Body of pancreas (tissue), 4 donors: ENCODE results near the gene NRXN2. TPM values are rescaled to one million over a fixed set of nuclear protein-coding genes. Genes with fewer than 3 reads are reported as not detected.

Experiments used
- ATAC-seq: fragments of 150-250 bp; one replicate; pipeline ENCODE4 v1.9.1; 2016
- DNase-seq, 4 donors: peaks; one replicate each; pipeline ENCODE4 v3.0.0-alpha.2; 2019
- H3K27ac ChIP-seq, 4 donors: fragments of 200-600 bp; sonication (generic); 1 replicate in 3 of 4; 2 replicates in 1 of 4; pipeline versions ENCODE4 v1.5.1 to v1.6.1; 2016 to 2019; ENCODE audit warnings: mild to moderate bottlenecking in 1 of 4, mixed read lengths in 1 of 4, moderate library complexity in 1 of 4
- H3K27me3 ChIP-seq, 2 donors: fragments of 200-600 bp; sonication (generic); one replicate each; pipeline ENCODE4 v1.6.0; 2016; ENCODE audit warnings: mild to moderate bottlenecking in 1 of 2
- H3K36me3 ChIP-seq, 2 donors: fragments of 200-600 bp; sonication (generic); replicated peaks in 1 of 2; 2 replicates each; pipeline ENCODE4 v1.5.1; 2016; ENCODE audit warnings: low read depth in 2 of 2; ENCODE audit not compliant: insufficient read depth in 1 of 2
- H3K4me1 ChIP-seq: fragments of 200-600 bp; sonication (generic); one replicate; pipeline ENCODE4 v1.6.0; 2016
- H3K4me3 ChIP-seq, 2 donors: fragments of 200-600 bp; sonication (generic); 1 replicate in 1 of 2; 2 replicates in 1 of 2; pipeline ENCODE4 v1.5.1; 2016 to 2019
- H3K9me3 ChIP-seq, 3 donors: fragments of 200-600 bp; sonication (generic); 1 replicate in 2 of 3; 2 replicates in 1 of 3; pipeline ENCODE4 v1.5.1; 2016
- POLR2A ChIP-seq, 3 donors: fragments of 450-650 bp; IDR thresholded peaks; one replicate each; pipeline ENCODE4 v1.6.1; 2016; ENCODE audit warnings: antibody characterized with exemption in 3 of 3, mild to moderate bottlenecking in 2 of 3
- WGBS, 2 donors: methylation state at CpG; one replicate each; pipeline ENCODE4 v1.1.5; 2017; 5-methylcytosine and 5-hydroxymethylcytosine counted together
- intact Hi-C: fragments of 100-400 bp; cut with DNase I; formaldehyde crosslinking; loops from one replicate; pipeline ENCODE4 v1.15.1; 2023
- total RNA-seq, 2 donors: library from RNA; depleted of rRNA; stranded (reverse); fragments of >200 nt; gene quantifications; one replicate each; pipeline ENCODE4 v1.1.0, GENCODE V29; 2016
- TF ChIP-seq, protein P1 (sequence below), 7 experiments: fragments of 450-650 bp in 4 of 7; fragments of 200-600 bp in 3 of 7; sonication (generic) in 3 of 7; IDR thresholded peaks; one replicate each; pipeline ENCODE4 v1.5.1; 2016 to 2019; ENCODE audit warnings: antibody characterized with exemption in 7 of 7

Gene NRXN2
- total RNA-seq, 2 donors from 2014 or later, result 1.3 to 4.9 TPM

DNA sequence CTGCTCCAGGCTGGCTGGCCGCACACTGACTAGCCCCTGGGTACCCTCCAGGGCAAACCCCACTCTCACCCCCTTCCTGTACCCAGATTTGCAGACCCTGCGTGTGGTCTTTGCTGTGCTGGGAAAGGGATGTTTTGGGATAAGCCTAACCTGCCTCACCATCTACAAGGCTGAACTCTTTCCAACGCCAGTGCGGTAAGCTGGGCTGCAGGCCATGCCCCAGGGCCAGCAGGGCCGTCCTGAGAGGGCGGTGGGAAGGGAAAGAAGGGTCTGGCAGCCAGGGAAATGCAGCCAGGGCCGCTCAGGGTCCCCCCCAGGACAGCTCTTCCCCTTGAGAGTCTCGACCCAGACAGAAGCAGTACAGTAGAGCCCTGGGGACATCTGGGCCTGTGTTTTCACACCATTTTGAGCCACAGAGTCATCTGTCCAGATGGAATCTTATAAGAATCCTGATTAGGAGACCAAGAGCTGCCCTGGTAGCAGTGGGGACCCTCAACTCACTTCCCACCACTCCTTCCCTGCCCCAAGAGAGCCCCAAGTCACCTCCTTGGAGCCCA, 154.3 kb downstream of the NRXN2 start:
- no peaks in the 10 kb centered on the region for H3K36me3 ChIP-seq
- ATAC-seq (no peak), DNase-seq (no peak)
- no peaks in the 10 kb centered on the region for H3K27me3 ChIP-seq
- H3K9me3 ChIP-seq, result no peaks in the 10 kb centered on the region
- H3K27ac ChIP-seq, result no peak overlapping the region
- intact Hi-C loops, result no loop called here
- WGBS, 2 donors, result 82 to 90% methylated on average over 6 to 8 of the region's 8 CpGs
- H3K4me3 ChIP-seq, result no peak overlapping the region
- H3K4me1 ChIP-seq, result peaks cover 20% of the 10 kb centered on the region
- TF ChIP-seq, protein P1, sequence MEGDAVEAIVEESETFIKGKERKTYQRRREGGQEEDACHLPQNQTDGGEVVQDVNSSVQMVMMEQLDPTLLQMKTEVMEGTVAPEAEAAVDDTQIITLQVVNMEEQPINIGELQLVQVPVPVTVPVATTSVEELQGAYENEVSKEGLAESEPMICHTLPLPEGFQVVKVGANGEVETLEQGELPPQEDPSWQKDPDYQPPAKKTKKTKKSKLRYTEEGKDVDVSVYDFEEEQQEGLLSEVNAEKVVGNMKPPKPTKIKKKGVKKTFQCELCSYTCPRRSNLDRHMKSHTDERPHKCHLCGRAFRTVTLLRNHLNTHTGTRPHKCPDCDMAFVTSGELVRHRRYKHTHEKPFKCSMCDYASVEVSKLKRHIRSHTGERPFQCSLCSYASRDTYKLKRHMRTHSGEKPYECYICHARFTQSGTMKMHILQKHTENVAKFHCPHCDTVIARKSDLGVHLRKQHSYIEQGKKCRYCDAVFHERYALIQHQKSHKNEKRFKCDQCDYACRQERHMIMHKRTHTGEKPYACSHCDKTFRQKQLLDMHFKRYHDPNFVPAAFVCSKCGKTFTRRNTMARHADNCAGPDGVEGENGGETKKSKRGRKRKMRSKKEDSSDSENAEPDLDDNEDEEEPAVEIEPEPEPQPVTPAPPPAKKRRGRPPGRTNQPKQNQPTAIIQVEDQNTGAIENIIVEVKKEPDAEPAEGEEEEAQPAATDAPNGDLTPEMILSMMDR (IDR thresholded peaks at IDR 0.05), result no peak
- no peak for TF ChIP-seq POLR2A (IDR thresholded peaks at IDR 0.05)

DNA sequence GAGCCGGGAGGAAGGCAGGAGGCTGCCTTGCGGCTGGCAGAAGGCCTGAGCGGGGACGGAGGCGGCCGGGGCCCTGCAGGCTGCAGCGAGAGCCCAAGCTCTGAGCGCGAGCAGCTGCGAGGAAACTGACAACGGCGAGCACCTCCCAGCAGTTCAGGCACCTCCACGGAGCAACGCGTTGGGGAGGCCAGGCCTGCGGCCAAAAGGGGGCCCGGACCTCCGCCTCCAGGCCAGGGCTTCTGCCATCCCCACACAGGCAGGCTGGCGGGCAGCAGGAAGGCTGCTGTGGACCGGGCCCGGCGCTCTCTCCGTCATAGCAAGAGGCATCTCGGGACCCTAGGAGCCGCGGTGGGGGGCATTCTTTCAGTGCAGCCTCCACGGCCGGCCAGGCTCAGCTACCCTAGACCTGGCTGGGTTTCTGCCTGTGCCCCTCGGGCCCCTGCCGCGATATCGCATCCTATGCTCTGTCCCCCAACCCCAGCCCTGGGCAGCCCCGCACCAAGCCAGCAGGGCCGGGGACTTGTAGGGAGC, 154.9 kb downstream of the NRXN2 start:
- DNase-seq (no peak), ATAC-seq (no peak)
- Histone ChIP-seq H3K27ac (no peak overlapping the region), H3K36me3 (no peaks in the 10 kb centered on the region), H3K4me3 (no peak overlapping the region), H3K9me3 (no peaks in the 10 kb centered on the region), H3K4me1 (peaks cover 20% of the 10 kb centered on the region), H3K27me3 (no peaks in the 10 kb centered on the region)
- 87 to 94% methylated on average over 10 to 23 of the region's 34 CpGs for WGBS, 2 donors
- intact Hi-C loops, result no loop called here
- no peak for TF ChIP-seq POLR2A (IDR thresholded peaks at IDR 0.05)
- TF ChIP-seq, protein P1 (IDR thresholded peaks at IDR 0.05), result no peak

DNA sequence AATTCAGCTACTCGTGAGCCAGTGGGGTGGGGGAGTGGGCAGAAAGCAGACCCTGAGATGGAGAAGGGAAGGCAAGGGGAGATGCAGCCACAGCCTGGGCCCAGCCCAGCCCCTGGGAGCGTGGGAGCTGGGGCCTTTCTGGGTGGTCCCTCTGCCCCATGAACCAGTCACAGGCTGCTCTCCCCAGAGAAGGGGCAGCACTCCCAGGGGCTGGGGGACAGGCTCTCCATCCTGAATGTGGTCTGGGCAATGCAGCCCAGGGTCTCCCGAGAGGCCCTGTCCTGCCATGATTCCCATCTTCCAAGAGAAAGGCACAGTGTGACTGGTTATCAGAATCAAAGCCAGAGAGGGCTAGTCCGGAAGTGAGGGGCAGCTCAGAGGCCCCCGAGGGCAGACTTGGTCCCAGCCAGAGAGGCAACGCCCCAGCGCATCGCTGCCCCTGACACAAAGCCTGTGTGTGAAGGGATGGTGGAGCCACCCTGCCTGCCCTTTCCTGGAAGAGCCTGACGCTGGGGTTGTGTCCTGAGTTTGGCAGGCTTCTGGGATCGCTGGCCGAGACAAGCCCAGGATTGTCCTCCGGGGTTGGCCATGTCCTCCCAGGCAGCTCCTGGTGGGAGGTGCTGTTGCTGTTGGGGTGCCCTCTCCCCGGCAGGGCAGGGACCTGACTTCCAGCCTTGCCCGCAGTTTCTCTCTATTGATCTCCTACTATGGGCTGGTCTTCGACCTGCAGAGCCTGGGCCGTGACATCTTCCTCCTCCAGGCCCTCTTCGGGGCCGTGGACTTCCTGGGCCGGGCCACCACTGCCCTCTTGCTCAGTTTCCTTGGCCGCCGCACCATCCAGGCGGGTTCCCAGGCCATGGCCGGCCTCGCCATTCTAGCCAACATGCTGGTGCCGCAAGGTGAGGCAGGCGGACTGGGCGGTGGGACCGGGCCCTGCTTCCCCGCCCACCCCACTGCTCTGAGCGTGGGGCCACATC, 155.8 kb downstream of the NRXN2 start:
- DNase-seq (no peak), ATAC-seq (no peak)

DNA sequence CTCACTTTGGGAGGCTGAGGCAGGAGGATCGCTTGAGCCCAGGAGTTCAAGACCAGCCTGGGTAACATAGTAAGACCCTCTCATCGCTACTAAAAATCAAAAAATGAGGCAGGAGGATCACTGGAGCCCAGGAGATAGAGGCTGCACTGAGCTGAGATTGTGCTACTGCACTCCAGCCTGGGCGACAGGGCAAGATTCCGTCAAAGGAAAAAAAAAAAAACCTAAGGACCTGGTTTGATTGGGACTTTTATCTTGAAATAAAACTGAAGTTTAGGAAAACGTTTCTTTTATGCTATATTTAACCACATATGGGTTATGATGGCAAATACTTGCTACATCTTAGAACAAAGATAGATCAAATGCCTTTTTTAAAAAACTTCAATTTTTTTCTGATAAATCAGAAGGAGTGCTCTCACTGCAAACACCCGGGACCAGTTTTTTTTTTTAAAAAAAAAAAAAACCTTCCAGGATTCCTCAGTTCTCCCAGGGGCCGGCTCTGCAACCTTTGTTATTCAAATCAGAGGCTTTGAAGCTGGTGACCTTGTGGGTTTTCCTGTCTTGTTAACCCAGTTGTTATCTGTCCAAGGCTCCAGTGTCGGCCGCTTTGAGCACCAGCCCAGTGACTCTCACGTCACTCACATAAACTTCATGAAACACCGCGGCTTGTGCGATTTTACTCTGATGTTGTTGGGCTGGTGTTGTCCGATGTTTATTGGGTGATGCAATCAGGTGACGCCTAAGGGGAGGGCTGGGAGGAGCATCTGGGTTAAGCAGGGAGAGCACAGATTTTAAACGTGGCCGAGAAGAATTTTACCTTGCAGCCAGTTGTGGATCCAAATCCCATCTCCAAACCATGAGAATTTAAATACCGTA, 156.7 kb downstream of the NRXN2 start:
- TF ChIP-seq, protein P1 (IDR thresholded peaks at IDR 0.05), result no peak
- TF ChIP-seq POLR2A (IDR thresholded peaks at IDR 0.05), result peak in 2 of 3 donors; percentile 13 to 26
- peak; percentile 84 to 96 (median 94) for DNase-seq
- WGBS, 2 donors, result 16 to 20% methylated on average over 14 to 18 of the region's 18 CpGs

More for the DNA sequence above, 155.8 kb downstream of the NRXN2 start:
- Histone ChIP-seq H3K4me3 (no peak overlapping the region), H3K27ac (peak overlapping the region; percentile 28 to 58 (median 56)), H3K36me3 (no peaks in the 10 kb centered on the region), H3K4me1 (peaks cover 20% of the 10 kb centered on the region), H3K9me3 (no peaks in the 10 kb centered on the region), H3K27me3 (no peaks in the 10 kb centered on the region)
- 89 to 92% methylated on average over 19 to 23 of the region's 30 CpGs for WGBS, 2 donors
- intact Hi-C loops, result no loop called here
- TF ChIP-seq POLR2A (IDR thresholded peaks at IDR 0.05), result no peak
- TF ChIP-seq, protein P1 (IDR thresholded peaks at IDR 0.05), result no peak

More for the DNA sequence above, 156.7 kb downstream of the NRXN2 start:
- H3K4me3 ChIP-seq, result no peak overlapping the region
- H3K27me3 ChIP-seq, result no peaks in the 10 kb centered on the region
- no peaks in the 10 kb centered on the region for H3K9me3 ChIP-seq
- intact Hi-C loops, result no loop called here
- H3K4me1 ChIP-seq, result peaks cover 20% of the 10 kb centered on the region
- no peaks in the 10 kb centered on the region for H3K36me3 ChIP-seq
- peak; percentile 96 for ATAC-seq
- peak overlapping the region; percentile 28 to 58 (median 56) for H3K27ac ChIP-seq
